Stimulated activated CD4-positive, alpha-beta T cell treated with anti-CD3 and anti-CD28 coated beads, Interleukin-1b, Interleukin-23, amount 100 ng/mL, for 48 hours (primary cell): ENCODE results near the gene NDUFAF5.
"Not testable (repeated sequence)": the region's sequence is repeated elsewhere in the genome, so short reads cannot be mapped to it uniquely, and the experiment has no call there.

Experiments used
- DNase-seq: peaks from one replicate; pipeline ENCODE4 v3.0.0-alpha.2; 2020

Gene NDUFAF5, protein sequence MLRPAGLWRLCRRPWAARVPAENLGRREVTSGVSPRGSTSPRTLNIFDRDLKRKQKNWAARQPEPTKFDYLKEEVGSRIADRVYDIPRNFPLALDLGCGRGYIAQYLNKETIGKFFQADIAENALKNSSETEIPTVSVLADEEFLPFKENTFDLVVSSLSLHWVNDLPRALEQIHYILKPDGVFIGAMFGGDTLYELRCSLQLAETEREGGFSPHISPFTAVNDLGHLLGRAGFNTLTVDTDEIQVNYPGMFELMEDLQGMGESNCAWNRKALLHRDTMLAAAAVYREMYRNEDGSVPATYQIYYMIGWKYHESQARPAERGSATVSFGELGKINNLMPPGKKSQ

GRCh38 chr20:13784893-13785715 lies at the start of gene NDUFAF5, which contains the start of gene ESF1:
Gene NDUFAF5 (plus strand): TSS chr20:13785028. CDS start chr20:13785069, 41 bp downstream.
Gene ESF1 (minus strand): TSS chr20:13784919. CDS start chr20:13783140, 1,779 bp downstream.
- peak; percentile 94 for DNase-seq

- DNase-seq, result no peak
Measured at GRCh38 chr20:13735826-13736225, 49.0 kb upstream of the NDUFAF5 start.

GRCh38 chr20:13736436-13737191 lies 48.2 kb upstream of the NDUFAF5 start:
- DNase-seq, result no peak

- DNase-seq, result not testable (repeated sequence)
Measured at GRCh38 chr20:13738187-13738586, 46.6 kb upstream of the NDUFAF5 start.

- DNase-seq, result no peak
Measured at GRCh38 chr20:13739731-13740649, 44.8 kb upstream of the NDUFAF5 start.

DNA sequence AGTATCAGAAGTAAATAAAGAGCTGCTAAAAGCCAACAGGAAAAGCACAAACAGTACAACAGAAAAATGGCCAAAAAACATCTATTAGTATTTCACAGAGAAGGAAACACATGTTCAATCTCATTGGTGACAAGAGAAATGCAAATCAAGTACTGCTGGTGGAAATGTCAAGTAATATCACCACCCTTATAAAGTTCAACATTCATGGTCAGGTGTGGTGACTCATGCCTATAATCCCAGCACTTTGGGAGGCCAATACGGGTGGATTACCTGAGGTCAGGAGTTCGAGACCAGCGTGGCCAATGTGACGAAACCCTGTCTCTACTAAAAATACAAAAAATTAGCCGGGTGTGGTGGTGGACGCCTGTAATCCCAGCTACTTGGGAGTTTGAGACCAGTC lies 42.9 kb upstream of the NDUFAF5 start:
- no peak for DNase-seq

- no peak for DNase-seq
Measured at GRCh38 chr20:13744352-13744751, 40.5 kb upstream of the NDUFAF5 start.

DNA sequence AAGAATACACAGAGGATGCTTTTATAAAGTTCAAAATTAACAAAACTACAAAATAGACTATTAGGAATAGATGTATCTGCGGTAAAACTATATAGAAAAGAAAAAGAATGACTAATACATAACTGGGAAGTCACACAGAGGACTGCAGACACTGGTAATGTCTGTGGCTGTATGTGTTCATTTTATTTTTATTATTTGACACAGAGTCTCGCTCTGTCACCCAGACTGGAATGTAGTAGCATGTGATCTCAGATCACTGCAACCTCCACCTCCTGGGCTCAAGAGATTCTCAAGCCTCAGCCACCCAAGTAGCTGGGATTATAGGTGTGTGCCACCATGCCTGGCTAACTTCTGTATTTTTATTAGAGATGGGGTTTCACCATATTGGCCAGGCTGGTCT lies 39.0 kb upstream of the NDUFAF5 start:
- no peak for DNase-seq

DNA sequence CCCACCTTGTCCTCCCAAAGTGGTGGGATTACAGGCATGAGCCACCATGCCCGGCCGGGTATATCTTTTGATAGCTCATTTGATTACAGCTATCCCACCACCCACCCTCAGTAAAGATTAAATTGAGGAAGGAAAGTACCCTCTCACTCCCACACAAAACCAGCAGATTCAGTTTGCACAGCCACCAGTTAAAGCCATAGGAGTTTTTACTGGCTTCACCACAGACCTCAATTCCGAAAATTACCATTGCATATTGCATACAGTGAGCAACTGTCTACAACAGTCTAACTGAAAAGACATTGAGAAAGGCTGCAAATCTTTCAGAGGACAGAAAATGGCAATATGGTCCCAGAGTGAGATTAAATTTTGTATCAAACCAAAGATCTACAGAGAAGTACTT lies 35.0 kb upstream of the NDUFAF5 start:
- DNase-seq, result no peak

DNA sequence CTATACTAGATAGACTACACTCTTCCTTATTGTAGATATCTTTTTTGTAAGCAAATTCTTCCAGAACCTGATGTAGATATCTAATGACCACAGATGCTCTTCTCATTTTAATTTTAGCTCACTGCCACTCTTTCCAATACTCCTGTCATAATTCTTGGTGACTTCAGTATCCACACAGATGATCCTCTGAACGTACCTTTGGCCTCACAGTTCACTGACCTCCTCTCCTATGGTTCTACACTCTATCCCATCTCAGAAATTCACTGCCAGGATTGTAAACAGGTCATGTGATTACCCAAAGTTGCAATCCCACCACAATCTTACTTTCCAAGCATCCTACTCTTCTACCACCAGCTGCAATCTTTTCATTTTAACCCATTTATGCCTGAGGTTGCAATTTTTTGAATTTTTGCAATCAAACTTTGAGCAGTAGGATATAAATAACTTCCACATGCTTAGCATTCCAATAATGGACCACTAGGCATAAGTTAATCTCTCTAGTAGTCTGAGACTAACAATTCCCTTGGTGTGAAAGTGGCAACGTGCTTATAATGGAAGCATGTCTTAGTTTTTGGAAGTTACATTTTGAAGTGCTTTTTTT lies 31.3 kb upstream of the NDUFAF5 start:
- DNase-seq, result no peak

DNA sequence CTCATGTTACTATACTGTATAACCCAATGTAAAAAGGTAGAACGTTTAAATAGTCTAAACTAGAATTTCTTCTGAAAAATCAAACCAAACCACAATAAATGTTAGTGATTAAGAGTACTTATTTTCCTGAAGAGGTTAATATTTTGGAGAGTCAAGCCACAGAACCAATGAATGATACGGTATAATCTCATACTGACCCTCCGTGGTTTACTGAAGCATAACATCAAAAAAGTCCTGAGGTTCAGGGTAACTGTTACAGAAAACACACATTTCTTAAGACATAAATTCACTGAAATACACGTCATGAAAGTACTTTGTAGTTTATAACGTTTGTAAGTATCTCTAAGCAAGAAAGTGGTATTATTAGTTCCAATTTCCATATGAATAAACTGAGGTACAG lies 29.0 kb upstream of the NDUFAF5 start:
- DNase-seq, result no peak

- no peak for DNase-seq
Measured at GRCh38 chr20:13756551-13756950, 28.3 kb upstream of the NDUFAF5 start.

DNA sequence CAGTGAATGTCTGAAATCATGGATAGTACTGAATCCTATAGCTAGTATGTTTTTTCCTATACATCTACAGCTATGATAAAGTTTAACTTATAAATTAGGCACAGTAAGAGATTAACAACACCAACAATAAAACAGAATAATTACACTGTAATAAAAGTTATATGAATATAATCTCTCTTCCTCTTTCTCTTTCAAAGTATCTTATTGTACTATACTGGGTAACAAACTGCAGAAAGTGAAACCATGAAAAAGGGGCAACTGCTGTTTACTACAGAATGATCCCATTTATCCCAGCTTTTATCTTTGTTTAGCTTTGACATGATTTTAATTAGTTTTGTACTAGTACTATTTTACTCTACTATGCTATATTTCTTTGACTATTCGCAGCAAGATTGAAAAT lies 25.9 kb upstream of the NDUFAF5 start:
- no peak for DNase-seq

DNA sequence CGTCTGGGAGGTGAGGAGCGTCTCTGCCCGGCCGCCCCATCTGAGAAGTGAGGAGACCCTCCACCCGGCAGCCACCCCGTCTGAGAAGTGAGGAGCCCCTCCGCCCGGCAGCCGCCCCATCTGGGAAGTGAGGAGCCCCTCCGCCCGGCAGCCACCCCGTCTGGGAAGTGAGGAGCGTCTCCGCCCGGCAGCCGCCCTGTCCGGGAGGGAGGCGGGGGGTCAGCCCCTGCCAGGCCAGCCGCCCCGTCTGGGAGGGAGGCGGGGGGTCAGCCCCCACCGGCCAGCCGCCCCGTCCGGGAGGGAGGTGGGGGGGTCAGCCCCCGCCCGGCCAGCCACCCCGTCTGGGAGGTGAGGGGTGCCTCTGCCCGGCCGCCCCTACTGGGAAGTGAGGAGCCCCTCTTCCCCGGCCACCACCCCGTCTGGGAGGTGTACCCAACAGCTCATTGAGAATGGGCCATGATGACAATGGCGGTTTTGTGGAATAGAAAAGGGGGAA lies 24.3 kb upstream of the NDUFAF5 start:
- not testable (repeated sequence) for DNase-seq

- DNase-seq, result no peak
Measured at GRCh38 chr20:13765299-13765698, 19.5 kb upstream of the NDUFAF5 start.

DNA sequence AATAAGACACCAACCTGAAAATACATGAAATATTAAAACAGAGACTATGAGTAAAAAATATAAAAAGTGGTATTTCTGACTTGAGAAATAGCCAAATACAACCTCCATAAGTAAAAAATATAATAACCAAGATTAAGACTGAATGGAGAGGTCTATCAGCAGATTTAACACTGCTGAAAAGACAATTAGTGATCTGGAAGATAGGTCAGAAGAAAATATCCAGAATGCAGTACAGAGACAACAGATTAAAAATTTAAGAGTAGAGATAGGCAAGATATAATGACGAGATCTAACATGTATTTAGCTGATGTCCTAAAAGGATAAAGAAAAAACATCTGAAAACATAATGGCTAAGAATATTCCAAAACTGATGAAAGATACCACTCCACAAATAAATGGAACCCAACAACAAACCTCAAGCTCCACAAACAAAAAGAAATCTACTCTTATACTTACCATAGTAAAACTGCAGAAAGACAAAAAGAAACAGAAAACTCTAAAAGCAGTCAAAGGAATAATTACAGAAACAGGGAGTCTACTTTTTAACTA lies 18.9 kb upstream of the NDUFAF5 start:
- no peak for DNase-seq

DNA sequence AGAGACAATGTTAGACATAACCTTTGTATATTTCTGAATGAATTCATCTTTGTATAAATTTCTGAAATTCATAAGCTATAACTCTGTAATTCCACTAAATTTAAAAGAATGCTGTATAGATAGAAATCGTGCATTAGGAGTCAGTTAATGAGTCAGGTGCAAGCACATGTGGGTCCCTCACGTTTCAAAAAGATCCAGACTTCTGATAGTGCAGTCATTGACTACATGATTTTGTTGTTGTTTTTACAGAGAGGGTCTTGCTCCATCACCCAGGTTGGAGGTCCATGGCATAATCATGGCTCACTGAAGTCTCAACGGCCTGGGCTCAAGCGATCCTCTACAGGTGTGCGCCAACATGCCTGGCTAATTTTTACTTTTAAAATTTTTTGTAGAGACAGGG lies 14.7 kb upstream of the NDUFAF5 start:
- no peak for DNase-seq

DNA sequence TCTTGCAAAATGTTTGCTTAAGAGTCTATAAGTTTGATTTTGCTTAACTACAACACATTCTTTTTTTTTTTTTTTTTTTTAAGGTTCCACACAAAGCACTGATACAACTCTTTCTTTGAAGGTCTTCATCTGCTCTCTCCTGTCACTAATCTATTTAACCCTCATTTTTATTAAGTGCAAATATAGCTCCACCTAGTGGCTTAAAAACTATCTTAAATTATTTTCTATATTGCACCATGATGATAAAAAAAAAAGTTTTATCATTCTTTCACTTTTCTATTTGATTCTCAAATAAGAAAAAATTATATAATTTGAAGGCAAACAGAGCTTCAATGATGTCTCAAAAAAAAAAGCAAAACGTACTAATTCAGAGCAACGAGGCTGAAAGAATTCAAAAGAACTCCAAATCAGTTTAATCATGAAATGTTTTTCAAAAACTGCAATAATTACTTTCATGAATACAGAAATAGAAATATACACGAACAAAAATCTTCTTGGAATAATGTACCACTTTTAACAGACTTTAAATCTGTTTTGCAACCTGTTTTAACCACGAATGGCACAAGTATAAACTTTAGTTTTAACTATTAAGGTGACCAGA lies 12.9 kb upstream of the NDUFAF5 start:
- DNase-seq, result no peak

GRCh38 chr20:13772529-13772928 lies 12.3 kb upstream of the NDUFAF5 start:
- DNase-seq, result no peak

DNA sequence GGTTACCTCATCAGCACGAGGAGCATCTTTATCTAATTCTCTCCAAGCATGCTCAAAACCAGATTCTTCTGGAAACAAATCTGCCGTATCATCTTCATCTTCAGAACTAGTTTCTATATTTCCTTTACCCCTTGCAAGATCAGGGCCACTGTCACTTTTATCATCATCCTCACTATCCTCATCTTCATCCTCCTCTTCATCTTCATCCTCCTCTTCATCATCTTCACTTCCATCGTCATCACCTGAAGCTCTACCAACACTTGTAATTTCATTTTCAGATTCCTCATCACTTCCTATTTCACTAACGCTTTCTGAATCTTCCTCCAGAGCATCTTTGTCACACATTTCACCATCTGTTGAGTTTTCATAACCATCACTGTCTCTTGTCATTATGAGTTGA lies 9.0 kb upstream of the NDUFAF5 start:
- DNase-seq, result no peak

- DNase-seq, result no peak
Measured at GRCh38 chr20:13777171-13777601, 7.6 kb upstream of the NDUFAF5 start.
